Large intestine (tissue), 3 donors: ENCODE measurements around the gene PLOD1. TPM values are rescaled to one million over a fixed set of nuclear protein-coding genes. Genes with fewer than 3 reads are reported as not detected.
A peak's percentile ranks its signal among the peaks of the same experiment; 100 is the strongest.
"Not testable (repeated sequence)": the region's sequence is repeated elsewhere in the genome, so short reads cannot be mapped to it uniquely, and the experiment has no call there.

Experiments
- DNase-seq, 2 donors: peaks; one replicate each; pipeline versions ENCODE4 v3.0.0 to v3.0.0-alpha.2; 2013
- H3K27ac ChIP-seq: one replicate; pipeline ENCODE4 v1.5.1; 2013; ENCODE audit warnings: low read length
- H3K27me3 ChIP-seq: 2 replicates; pipeline ENCODE4 v1.6.1; 2013; ENCODE audit warnings: low read length; ENCODE audit not compliant: control insufficient read depth, insufficient read depth
- H3K36me3 ChIP-seq: 2 replicates; pipeline ENCODE4 v1.6.1; 2013; ENCODE audit warnings: low read length; ENCODE audit not compliant: control insufficient read depth, insufficient read depth
- H3K4me1 ChIP-seq: one replicate; pipeline ENCODE4 v1.6.1; 2013; ENCODE audit warnings: low read length; ENCODE audit not compliant: control insufficient read depth, insufficient read depth
- H3K4me3 ChIP-seq: one replicate; pipeline ENCODE4 v1.5.1; 2013; ENCODE audit warnings: low read length
- H3K9me3 ChIP-seq: one replicate; pipeline ENCODE4 v1.6.1; 2013; ENCODE audit warnings: mild to moderate bottlenecking, low read depth, low read length, moderate library complexity; ENCODE audit not compliant: control insufficient read depth
- WGBS: methylation state at CpG from one replicate; pipeline ENCODE4 v1.1.5; 2013; ENCODE audit warnings: low lambda C conversion rate; ENCODE audit not compliant: insufficient coverage; 5-methylcytosine and 5-hydroxymethylcytosine counted together
- polyA plus RNA-seq: library from polyadenylated mRNA; unstranded; fragments of 120-200 nt; gene quantifications from one replicate; pipeline ENCODE4 v1.2.1, GENCODE V29; 2013

The PLOD1 gene
- polyA plus RNA-seq, 1 donor: 69.0 TPM

- DNase-seq: no peak
- WGBS: no CpG with 5 or more reads among the region's 9 CpGs
- Histone ChIP-seq H3K4me3 (no peak overlapping the region), H3K27ac (no peak overlapping the region), H3K27me3 (no peaks in the 10 kb centered on the region), H3K36me3 (peaks cover 82% of the 10 kb centered on the region), H3K4me1 (peaks cover 15% of the 10 kb centered on the region), H3K9me3 (peaks cover 9% of the 10 kb centered on the region)
Measured at GRCh38 chr1:12005488-12006166, 71.1 kb downstream of the PLOD1 start.

DNA sequence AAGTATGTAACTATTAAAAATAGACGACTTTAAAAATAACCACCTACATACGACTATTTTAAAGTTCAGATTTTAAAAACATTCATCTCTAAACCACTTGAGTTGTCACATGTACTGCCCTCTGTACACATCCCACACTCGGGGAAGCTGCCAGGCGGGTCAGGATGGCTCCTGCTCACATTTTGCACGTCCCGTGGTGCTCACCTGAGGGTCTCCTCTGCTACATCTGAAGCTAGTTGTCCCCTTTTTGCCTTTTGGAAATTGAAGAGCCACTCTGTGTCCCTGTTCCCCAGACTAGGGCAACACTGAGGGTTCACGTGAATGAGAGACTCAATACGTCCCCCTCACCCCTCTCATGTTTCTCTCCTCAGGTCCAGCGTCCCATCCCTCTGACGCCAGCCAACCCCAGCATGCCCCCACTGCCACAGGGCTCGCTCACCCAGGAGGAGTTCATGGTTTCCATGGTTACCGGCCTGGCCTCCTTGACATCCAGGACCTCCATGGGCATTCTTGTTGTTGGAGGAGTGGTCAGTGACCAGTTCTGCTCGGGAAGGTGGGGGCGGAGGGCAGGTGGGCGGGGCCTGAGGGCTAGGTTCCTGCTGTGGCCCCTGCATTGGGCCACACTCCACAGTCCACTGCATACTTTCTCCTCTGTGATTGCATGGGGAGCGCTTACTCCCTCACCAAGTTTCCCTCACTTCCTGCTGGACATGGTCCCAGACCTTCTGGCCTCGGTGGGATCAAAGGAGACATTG lies 71.8 kb downstream of the PLOD1 start:
- H3K9me3 ChIP-seq: peaks cover 9% of the 10 kb centered on the region
- H3K36me3 ChIP-seq: peaks cover 84% of the 10 kb centered on the region
- H3K4me1 ChIP-seq: peaks cover 15% of the 10 kb centered on the region
- no peaks in the 10 kb centered on the region for H3K27me3 ChIP-seq
- 100% methylated on average over 2 of the region's 17 CpGs for WGBS
- no peak overlapping the region for H3K27ac ChIP-seq
- H3K4me3 ChIP-seq: no peak overlapping the region
- no peak for DNase-seq

GRCh38 chr1:12007204-12007603 lies 72.7 kb downstream of the PLOD1 start:
- no CpG with 5 or more reads among the region's 6 CpGs for WGBS

DNA sequence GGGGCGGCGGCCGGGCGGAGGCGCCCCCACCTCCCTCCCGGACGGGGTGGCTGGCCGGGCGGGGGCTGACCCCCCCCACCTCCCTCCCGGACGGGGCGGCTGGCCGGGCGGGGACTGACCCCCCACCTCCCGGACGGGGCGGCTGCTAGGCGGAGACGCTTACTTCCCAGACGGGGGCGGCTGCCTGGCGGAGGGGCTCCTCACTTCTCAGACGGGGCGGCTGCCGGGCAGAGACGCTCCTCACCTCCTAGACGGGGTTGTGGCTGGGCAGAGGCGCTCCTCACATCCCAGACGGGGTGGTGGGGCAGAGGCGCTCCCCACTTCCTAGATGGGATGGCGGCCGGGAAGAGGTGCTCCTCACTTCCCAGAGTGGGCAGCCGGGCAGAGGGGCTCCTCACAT lies 73.8 kb downstream of the PLOD1 start:
- not testable (repeated sequence) for H3K4me3 ChIP-seq, H3K9me3 ChIP-seq, H3K27me3 ChIP-seq, DNase-seq, H3K27ac ChIP-seq
- H3K4me1 ChIP-seq: peaks cover 15% of the 10 kb centered on the region
- no CpG with 5 or more reads among the region's 33 CpGs for WGBS
- H3K36me3 ChIP-seq: peaks cover 85% of the 10 kb centered on the region

More at GRCh38 chr1:12007204-12007603, 72.7 kb downstream of the PLOD1 start:
- H3K27ac ChIP-seq: no peak overlapping the region
- H3K9me3 ChIP-seq: peaks cover 9% of the 10 kb centered on the region
- no peak overlapping the region for H3K4me3 ChIP-seq
- H3K4me1 ChIP-seq: peaks cover 15% of the 10 kb centered on the region
- H3K36me3 ChIP-seq: peaks cover 84% of the 10 kb centered on the region
- no peaks in the 10 kb centered on the region for H3K27me3 ChIP-seq
- no peak for DNase-seq

- no peak overlapping the region for H3K4me3 ChIP-seq
- H3K36me3 ChIP-seq: peaks cover 76% of the 10 kb centered on the region
- H3K27me3 ChIP-seq: no peaks in the 10 kb centered on the region
- H3K4me1 ChIP-seq: peaks cover 8% of the 10 kb centered on the region
- DNase-seq: peak in 1 of 2 donors; percentile 53
- WGBS: no CpG with 5 or more reads among the region's 9 CpGs
- H3K27ac ChIP-seq: peak overlapping the region; percentile 22
- H3K9me3 ChIP-seq: peaks cover 9% of the 10 kb centered on the region
Measured at GRCh38 chr1:12009318-12009947, 74.9 kb downstream of the PLOD1 start.

- Histone ChIP-seq H3K36me3 (peaks cover 61% of the 10 kb centered on the region), H3K27ac (no peak overlapping the region), H3K4me1 (no peaks in the 10 kb centered on the region), H3K4me3 (no peak overlapping the region), H3K9me3 (peaks cover 9% of the 10 kb centered on the region), H3K27me3 (no peaks in the 10 kb centered on the region)
- no peak for DNase-seq
- no CpG with 5 or more reads among the region's 16 CpGs for WGBS
Measured at GRCh38 chr1:12010746-12011570, 76.4 kb downstream of the PLOD1 start.

DNA sequence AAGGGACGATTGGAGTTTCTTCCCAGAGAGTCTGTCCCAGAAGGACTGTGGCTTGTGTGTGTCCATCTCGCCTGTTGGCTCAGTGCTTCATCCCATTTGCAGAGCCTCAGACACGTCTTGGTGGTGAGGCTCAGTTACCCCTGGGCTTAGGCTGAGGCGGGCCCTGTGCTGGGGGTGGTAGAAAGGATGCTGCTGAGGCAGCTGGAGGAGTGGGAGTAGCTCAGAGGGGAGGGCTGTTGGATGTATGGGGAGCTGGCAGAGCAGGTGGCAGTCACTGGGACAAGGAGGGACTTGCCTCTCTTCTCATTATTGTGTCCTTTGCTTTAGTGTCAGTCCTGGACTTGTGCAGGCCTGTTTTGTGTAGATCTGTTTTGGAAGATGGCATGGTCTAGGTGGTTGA lies 77.5 kb downstream of the PLOD1 start:
- H3K36me3 ChIP-seq: peaks cover 51% of the 10 kb centered on the region
- peaks cover 9% of the 10 kb centered on the region for H3K9me3 ChIP-seq
- H3K27ac ChIP-seq: no peak overlapping the region
- no peak for DNase-seq
- H3K4me3 ChIP-seq: no peak overlapping the region
- no CpG with 5 or more reads among the region's 4 CpGs for WGBS
- H3K4me1 ChIP-seq: no peaks in the 10 kb centered on the region
- H3K27me3 ChIP-seq: no peaks in the 10 kb centered on the region

GRCh38 chr1:12012560-12013316 lies 78.2 kb downstream of the PLOD1 start:
- WGBS: 100% methylated on average over 2 of the region's 8 CpGs
- Histone ChIP-seq H3K36me3 (peaks cover 45% of the 10 kb centered on the region), H3K27ac (no peak overlapping the region), H3K9me3 (peaks cover 9% of the 10 kb centered on the region), H3K27me3 (no peaks in the 10 kb centered on the region), H3K4me1 (no peaks in the 10 kb centered on the region), H3K4me3 (no peak overlapping the region)
- no peak for DNase-seq

DNA sequence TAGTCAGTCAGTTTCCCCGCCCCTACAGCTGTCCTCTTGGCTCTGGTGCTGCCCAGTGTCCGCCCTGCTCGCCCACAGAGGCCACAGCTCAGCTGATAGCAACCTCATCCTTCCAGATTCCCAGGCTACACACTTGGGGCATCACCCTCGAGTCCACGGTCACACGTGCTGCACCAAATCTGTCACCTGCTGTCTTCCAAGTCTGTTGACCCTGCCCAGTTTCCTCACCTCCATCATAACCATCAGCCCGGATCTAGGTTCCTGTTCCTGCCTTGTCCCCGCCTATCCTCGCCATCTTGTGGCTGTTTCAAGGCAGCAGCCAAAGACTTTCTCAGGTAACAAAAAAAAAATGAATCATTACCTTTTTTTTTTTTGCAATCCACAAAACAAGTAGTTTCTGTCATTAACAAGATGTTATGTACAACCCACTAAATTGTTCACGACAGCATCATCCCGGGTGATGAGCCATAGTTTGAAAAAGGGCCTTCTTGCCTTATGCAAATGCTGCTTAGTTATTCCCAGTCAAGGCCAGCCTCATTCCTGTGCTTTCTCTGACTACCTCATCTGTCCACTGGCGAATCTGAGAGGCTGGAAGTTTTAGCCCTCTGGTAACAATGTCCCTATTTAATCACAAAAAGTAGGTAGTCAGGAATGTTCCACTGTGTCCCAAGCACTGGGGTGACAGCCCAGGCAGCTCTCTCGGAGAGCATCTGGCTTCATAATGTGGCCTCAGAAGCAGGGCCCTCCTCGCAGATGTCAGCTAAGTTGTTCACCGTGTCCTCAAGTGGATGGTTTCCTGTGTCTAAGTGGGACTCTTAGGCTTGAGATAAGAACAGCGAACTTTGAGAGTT lies 79.8 kb downstream of the PLOD1 start:
- Histone ChIP-seq H3K4me1 (no peaks in the 10 kb centered on the region), H3K27me3 (no peaks in the 10 kb centered on the region), H3K36me3 (peaks cover 40% of the 10 kb centered on the region), H3K4me3 (no peak overlapping the region), H3K27ac (no peak overlapping the region), H3K9me3 (no peaks in the 10 kb centered on the region)
- DNase-seq: no peak
- WGBS: 90% methylated on average over 2 of the region's 16 CpGs
